GM21576 (cell line): ENCODE data around the gene SMCO1.
"Not testable (repeated sequence)": the region's sequence is repeated elsewhere in the genome, so short reads cannot be mapped to it uniquely, and the experiment has no call there.

Experiments used
- ATAC-seq: cut with Tn5 transposase; IDR thresholded peaks from one replicate; pipeline ENCODE4 v1.9.1; 2021; ENCODE audit warnings: mild to moderate bottlenecking, moderate library complexity; ENCODE audit not compliant: unreplicated experiment

SMCO1 gene

DNA sequence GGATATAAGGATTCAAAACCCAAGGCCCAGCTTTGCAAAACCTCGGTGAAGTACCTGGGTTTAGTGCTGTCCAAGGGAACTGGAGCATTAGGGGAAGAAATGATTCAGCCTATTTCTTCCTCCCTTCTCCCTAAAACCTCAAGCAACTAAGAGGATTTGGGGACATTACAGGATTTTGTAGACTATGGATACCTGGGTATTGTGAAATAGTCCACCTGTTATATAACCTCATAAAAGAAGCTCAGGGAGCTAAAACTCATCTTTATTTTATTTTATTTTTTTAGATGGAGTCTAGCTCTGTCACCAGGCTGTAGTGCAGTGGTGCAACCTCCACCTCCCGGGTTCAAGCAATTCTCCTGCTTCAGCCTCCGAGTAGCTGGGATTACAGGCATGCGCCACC is 8.7 kb upstream of the SMCO1 start:
- ATAC-seq: no peak

DNA sequence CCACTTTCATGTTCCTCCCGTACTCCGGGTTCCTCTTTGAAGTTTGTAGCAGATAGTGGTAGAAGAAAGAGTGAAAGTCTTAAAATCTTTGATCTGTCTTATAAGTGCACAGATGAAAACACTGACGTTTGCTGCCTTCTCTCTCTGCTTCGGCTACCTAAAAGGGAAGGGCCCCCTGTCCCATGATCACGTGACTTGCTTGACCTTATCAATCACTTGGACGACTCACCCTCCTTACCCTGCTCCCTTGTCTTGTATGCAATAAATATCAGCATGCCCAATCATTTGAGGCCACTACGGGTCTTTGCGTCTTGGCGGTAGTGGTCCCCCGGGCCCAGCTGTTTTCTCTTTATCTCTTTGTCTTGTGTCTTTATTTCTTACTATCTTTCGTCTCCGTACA is 6.1 kb upstream of the SMCO1 start:
- not testable (repeated sequence) for ATAC-seq

DNA sequence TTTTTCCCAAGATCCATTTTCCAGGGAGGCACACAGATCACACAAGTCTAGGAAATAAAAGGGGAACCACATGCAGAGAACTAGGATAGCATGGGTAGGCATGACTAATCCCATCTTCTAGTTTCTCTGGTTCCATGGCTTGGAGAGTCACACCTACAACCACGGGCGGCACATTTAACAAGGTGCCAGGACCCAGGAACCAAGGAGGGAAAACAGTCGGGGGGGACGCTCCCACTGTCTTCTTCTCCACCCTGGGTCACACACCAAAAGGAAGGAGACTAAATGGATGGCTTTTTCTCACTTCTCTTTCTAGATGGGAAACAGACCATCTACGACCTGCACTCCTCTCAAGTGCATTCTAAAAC is 4.6 kb upstream of the SMCO1 start:
- ATAC-seq: no peak

DNA sequence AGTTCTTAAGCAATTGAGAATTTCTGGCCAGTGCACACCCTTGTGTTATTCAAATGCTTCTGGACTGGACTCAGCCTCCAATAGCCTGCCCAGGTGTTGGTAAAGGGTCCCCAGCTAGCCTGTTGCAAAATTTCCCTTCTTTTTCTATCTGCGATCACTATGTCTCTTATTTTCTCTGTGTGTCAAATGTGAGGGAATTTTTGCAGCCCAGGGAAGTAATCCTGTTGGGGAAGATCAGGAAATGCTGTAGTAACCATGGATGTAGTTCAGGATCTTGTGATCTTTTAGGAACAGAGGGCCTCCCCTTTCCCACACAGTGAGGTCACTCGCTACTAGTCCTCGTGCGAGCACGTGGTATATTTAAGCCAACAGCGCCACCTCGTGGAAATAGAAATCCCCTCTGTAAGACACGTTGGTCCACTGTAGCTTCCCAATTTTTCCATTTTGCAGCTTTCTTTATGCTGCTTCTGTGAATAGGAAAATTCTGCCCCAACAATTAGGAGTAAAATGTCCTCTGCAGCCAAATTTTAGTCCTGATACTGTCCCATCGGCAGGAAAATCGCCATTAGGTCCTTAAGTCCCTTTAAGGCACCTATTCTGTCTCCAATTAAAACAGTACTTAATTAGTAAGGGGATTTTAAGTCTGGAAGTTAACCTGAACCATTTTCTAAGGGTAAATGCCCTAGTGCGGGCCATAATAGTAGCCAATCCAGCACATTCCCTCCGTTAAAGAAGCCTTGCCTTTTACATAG is 4.0 kb upstream of the SMCO1 start:
- no peak for ATAC-seq

DNA sequence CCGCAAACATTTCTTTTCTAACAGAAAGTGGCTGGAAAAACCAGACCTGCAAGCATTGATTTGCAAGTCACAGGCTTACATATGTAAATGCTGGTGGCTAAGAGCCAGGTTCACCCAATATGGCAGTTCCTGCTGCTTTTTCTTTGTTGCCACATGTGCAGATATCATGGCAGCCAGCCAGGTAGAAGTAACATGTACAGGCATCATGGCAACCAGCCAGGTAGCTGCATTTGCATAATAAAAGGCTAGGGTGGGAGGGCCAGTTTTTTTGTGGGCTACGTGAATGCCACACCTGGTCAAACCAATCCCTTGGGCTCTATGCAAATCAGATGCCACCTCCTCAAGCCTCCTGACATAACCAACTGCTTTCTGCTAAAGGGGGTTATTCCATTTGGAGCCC is 2.8 kb upstream of the SMCO1 start:
- no peak for ATAC-seq

DNA sequence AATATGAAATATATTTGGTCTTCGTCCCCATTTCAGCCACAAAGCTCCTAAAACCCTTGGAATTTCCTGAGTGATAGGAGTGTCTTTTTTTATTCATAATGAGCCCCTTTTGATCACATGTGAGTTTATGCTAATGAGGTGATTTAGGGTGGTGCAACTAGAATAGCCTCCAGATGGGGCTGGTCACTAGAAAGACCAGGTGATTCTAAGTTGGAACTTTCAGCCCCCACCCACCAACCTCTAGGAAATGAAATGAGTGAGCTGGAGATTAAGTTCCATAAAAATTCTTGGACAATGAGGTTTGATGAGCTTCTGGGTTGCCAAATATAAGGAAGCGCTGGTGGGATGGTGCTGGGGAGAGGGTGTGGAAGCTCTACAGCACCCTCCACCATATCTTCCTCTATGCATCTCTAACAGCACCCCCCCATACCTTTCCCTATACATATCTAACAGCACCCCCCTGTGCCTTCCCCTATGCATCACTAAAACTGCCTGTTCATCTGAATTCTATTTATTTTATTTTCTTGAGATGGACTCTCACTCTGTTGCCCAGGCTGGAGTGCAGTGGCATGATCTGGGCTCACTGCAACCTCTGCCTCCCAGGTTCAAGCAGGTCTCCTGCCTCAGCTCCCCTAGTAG is 2.1 kb upstream of the SMCO1 start:
- ATAC-seq: no peak

DNA sequence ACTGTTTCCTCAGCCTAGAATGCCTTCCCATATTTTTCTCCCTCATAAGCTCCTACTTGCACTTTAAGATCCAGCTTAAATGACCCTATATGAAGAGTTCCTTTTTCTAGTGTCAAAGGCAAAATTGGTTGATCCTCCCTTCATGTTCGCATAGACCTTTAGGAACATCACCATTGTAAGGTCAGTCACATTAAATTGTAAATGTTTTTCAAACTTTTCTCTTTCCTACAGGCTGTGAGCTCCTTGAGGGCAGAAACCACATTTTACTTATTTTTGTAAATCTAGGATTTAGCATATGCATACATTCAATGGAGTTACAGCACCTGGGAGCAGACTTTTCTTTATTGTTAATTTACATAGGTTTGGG is 813 bp downstream of the SMCO1 start:
- no peak for ATAC-seq

DNA sequence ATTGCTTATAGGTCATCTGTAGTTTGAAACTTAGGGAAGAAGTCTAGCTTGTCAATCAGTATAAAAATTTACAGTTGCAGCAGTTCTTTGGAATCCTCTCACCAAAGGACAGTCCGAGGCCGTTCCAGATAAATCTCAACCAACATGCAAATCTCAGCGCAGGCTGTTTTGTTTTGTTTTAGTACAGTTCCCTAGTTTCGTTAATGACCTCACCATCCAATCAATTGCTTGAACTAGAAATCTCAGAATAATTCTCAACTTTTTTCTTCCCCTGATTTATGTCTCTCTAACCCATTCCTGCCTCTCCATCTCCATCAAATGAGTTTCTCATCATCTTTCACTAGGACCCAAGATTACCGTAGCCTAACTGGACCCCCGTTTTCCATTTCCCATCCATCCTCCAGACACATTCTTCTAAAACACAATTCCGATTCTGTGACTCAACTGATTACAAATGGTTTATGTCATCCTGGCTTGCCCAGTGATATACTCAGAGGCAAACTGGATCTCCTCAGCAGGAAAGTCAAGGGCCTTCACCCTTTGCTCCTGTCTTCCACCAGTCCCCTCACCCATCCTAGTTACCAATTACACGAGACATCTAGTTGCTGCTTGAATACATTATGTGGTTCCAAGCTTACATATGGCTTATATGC is 1.3 kb downstream of the SMCO1 start:
- ATAC-seq: no peak

DNA sequence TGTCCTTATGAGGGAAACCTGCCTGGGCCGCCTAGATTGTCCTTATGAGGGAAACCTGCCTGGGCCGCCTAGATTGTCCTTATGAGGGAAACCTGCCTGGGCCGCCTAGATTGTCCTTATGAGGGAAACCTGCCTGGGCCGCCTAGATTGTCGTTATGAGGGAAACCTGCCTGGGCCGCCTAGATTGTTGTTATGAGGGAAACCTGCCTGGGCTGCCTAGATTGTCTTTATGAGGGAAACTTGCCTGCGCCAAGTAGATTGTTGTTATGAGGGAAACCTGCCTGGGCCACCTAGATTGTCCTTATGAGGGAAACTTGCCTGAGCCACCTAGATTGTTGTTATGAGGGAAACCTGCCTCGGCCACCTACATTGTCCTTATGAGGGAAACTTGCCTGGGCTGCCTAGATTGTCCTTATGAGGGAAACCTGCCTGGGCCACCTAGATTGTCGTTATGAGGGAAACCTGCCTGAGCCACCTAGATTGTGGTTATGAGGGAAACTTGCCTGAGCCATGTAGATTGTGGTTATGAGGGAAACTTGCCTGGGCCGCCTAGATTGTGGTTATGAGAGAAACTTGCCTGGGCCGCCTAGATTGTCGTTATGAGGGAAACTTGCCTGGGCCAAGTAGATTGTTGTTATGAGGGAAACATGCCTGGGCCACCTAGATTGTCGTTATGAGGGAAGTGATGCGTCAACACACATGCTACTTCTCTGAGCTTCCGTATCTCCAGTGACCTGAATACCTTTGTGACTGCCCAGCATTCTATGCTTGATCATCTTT is 3.3 kb downstream of the SMCO1 start:
- not testable (repeated sequence) for ATAC-seq

DNA sequence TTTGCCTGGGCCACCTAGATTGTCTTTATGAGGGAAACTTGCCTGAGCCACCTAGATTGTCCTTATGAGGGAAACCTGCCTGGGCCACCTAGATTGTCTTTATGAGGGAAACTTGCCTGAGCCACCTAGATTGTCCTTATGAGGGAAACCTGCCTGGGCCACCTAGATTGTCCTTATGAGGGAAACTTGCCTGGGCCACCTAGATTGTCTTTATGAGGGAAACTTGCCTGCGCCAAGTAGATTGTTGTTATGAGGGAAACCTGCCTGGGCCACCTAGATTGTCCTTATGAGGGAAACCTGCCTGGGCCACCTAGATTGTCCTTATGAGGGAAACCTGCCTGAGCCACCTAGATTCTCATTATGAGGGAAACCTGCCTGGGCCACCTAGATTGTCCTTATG is 4.0 kb downstream of the SMCO1 start:
- not testable (repeated sequence) for ATAC-seq

DNA sequence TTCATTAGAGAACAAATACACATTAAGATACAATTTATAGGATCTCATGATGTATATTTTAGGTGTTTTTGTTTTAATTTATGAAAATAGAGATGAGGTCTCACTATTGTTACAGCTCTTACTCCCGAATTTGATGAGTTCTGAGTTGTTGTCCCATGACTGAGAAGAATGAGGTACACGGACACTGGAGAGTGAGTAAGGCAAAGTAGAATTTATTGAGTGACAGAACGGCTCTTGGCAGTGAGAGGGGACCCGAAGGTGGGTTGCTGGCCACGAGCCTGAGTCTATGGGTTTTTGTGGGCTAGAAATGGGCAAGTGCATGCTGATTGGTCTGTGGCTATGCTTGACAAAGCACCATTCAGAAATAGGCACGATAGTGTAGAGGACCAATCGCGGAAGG is 8.5 kb downstream of the SMCO1 start:
- ATAC-seq: no peak

DNA sequence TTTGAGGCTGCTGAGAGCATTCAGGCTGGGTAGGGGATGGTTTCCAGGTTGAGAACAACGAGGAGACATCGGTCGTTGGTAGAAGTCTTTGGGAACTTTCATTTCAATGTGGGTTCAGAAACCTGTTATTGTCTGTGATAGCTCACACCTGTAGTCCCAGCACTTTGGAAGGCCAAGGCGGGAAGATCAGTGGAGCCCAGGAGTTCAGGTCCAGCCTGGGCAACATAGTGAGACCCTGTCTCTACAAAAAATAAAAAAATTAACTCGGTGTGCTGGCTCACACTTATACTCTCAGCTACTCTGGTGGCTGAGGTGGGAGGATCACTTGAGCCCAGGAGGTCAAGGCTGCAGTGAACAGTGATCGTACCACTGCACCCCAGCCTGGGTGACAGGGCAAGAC is 10.6 kb downstream of the SMCO1 start:
- ATAC-seq: no peak

DNA sequence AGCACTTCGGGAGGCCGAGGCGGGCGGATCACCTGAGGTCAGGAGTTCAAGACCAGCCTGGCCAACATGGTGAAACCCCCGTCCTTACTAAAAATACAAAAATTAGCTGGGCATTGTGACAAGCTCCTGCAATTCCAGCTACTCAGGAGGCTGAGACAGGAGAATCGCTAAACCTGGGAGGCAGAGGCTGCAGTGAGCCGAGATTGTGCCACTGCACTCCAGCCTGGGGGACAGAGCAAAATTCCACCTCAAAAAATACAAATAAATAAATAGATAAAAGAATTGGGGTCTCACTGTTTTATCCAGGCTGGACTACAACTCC is 11.1 kb downstream of the SMCO1 start:
- ATAC-seq: not testable (repeated sequence)

DNA sequence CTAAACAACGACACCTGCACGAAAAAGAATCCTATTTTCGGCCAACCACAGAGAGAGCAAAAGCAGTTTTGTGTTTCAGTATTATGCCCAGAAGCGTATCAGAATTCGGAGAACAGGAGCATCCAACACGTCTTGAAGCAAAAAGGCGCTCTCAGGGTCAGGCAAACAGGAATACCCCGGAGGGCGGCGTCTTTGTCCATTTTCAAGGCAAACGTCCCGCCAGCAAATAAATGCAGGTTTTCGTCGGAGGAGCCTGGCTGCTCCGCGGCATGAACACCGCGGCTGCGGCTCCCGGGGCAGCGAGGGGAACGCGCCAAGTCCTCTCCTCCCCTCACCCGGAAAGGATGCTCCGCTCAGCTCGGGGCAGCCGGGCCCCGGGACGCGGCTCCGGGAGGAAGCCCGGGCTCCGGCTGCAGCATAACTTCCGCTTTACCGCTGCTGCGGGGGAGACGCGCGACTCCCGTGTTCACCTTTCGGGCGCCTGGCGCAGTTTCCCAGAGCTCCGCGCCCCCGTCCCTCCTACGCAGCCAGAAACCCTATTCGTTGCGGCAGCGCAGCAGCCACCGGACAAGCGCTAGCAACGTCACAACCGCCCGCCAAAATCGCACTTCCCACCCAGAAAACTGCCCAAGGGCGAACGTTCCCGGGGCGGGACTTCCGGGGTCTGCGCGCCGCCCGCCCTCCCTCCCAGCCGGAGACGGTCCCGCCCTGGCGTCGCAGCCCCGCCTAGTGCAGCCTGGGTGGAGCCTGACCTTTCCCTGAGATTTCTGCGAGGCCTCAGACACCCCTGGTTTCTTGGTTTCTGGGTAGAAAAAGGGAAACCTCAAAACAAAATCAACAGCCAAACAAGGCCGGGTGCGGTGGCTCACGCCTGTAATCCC is 11.7 kb downstream of the SMCO1 start, which contains the start of gene RNF168:
Gene RNF168 (minus strand): TSS at position 573 of the 881 bp plus-strand sequence. CDS start 595 bp downstream, outside the sequence.
- ATAC-seq: peak; percentile 73

DNA sequence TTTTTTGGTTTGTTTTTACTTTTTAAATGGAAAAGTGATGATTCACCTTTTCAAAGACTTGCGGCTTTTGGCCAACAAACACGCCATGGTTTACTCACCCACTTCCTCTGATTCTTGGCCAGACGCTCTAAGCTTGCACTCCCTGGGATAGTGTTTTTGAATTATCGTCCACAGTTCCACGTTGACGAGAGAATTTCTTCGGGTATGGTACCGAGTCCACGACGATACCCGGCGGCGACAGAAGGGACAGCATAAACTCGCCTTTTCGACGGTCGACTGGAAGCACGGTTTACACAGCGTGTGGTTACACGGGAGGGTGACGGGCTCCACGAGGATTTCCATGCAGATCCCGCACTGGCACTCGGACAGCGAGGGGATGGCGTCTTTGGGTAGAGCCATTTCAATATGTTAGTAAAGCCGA is 12.4 kb downstream of the SMCO1 start:
- no peak for ATAC-seq

DNA sequence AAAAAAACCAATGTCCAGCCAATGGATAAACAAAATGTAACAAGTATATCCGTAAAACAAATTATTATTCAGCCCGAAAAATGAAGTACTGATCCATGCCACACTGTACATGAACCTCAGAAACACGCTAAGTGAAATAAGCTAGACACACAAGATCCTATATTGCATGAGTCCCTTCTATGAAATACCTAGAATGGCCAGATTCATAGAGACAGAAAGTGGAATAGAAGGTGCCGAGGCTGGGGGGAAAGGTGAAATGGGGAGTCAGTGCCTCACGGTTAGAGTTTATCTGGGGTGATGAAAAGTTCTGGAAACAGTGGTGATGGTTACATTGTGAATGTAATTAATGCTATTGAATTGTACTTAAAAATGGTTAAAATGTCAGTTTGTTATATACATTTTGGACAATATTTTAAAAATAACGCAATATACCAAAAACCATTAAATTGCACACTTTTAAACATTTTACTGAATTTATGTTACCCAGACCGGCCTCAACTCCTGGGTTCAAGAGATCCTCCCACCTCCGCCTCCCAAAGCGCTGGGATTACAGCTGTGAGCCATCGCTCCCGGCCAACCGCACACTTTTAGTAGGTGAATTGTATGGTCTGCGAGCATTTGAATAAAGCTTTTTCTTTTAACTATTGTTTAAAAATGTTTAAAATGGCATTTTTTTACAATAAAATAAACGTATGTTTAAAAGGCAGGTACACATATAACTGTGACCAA is 13.7 kb downstream of the SMCO1 start:
- ATAC-seq: no peak

DNA sequence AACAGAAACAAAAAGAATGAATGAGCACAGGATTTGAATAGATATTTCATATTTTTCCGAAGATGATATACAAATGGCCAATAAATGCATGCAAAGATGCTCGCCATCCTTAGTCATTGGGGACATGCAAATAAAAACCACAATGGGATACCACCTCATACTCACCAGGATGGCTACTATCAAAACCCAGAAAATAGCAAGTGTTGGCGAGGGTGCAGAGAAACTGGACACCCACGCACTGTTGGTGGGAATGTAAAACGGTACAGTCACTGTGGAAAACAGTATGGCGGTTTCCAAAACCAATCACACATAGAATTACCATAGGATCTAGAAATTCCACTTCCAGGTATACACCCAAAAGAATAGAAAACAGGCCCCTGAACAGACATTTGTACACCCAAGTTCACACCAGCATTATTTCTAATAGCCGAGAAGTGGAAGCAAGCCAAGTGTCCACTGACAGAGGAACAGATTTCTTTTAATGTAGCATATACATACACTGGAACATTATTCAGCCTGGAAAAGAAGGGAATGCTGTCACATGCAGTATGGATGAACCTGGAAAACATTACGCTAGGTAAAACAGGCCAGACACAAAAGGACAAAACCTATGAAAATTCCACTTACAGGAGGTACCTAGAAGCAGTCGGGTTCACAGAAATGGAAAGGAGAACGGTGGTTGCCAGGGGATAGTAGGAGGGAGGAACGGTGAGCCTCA is 15.2 kb downstream of the SMCO1 start:
- no peak for ATAC-seq

DNA sequence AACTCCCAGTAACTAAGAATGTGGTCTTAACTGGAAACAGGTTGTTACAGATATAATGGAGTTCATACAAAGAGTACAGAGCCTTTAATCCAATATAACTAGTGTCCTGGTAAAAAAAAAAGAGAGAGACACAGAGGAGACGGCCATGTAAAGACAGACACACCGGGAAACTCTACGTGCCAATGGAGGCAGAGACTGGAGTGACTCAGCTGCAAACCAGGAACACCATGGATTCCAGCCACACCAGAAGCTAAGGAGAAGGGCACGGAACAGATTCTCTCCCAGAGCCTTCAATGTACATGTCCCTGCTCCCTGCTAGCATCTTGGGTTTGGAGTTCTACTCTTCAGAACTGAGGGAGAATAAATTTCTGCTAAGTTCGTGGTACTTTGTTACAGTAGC is 16.1 kb downstream of the SMCO1 start:
- no peak for ATAC-seq

DNA sequence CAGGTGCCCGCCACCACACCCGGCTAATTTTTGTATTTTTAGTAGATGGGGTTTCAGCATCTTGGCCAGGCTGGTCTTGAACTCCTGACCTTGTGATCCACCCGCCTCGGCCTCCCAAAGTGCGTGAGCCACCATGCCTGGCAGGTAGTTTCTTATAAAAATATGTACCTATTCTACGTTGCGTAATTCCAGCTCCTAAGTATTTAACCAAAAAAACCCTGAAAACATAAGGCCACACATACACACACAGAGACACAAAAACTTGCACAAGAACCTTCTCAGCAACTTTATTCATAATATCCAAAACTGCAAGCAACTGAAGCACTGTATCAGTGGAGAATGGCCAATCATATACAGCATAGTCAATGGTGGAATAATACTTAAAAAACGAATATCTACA is 16.8 kb downstream of the SMCO1 start:
- no peak for ATAC-seq
